Fibroblast of skin of right quadriceps (primary cell): Measurements from ENCODE around the gene DCTN3.

Experiments used
- DNase-seq: peaks from one replicate; pipeline ENCODE4 v3.0.0-alpha.2; 2013

The DCTN3 gene

DNA sequence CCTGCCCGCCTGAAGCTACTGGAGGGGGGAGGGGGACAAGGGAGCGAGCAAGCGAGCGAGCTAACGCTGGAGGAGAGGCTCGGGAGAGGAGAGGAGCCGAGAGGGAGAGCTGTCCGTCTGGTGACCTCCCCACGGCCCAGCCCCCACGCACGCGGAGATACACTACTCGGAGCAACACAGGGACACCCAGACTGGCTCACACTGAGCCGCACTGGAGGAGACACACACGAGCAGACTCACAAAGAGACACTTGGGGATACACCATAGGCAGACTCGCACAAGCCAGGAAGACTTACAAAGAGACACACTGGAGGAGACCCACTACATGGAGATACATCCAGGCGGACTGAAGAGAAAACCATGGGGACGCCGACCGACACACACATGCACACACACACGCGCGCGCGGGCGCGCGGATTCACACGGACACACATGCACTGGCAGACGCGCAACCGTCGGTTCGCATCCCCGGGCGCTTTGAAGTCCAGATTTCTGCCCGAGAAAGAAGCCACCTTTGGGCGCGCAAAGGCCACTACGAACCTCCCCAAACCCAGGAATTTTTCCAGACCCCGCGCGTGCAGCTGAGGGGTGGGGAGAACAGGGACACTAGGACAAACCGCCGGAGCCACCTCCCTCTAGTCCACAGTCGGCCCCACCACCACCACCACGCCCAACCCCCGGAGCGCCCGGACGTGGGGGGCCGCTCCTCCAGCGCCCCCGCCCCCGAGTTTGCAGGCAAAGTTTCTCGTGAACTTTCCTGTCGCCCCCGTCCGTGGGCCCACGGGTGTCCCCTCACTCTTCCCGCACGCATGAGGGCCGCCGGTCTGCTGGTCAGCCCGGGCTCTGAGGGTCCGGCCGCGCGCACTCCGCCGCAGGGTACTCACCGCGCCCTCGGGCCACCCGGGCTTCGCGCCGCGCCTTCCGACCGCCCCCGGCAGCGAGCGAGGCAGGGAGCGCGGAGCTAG, 31.3 kb downstream of the DCTN3 start:
- DNase-seq, result no peak

DNA sequence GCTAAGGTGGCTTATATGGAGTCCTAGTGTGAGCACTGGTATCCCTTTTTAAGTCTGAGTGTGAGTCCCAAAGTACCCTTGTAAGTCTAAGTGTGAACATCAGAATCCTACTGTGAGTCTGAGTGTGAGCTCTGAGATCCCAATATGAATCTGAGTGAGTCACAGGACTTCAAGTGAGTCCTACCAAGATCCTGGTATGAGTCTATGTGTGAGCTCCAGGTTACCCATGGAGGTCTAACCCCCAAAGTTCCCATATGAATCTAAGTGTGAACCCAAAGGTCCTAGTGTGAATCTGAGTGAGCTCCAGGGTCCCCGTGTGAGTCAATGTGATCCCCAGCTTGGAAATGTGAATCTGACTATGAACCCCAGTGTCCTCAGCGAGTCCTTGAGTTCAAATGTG, 33.0 kb downstream of the DCTN3 start:
- DNase-seq, result no peak

DNA sequence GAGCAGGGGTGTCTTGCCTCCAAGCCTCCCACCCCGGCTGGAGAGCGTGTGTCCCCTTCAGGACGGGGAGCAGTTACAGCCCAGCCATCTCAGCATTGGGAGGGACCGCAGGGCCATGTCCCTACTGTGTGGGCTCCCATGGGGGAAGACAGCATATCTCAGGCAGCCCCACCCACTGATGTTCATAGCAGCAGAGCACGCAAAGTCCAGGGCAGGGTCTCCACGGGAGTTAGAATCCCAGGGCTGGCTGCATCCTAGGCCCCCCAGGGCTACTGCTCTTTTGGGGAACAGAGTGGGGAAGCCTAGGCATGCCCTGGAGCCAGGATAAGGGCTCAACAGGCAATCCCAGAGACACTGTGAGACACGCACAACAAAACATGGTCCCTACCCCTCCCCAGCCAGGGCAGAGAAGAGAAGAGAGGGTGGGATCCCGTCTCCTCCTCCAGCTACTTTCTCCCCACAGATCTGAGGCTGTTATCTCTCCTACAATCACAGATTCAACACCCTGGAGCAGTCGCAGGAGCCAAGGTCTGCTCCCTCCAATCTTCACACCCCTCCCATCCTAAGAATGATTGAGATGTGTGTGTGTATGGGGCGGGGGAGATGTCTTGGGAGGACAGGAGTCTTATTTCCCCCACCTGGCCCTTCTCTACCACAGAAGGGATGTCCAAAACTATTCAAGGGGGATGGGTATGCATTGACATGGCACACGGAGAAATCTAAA, 34.2 kb downstream of the DCTN3 start:
- no peak for DNase-seq

- DNase-seq, result no peak
These were observed 35.3 kb downstream of the DCTN3 start for GRCh38 chr9:34584970-34585369.

GRCh38 chr9:34582787-34583186, 37.5 kb downstream of the DCTN3 start:
- no peak for DNase-seq

GRCh38 chr9:34581318-34581717, 39.0 kb downstream of the DCTN3 start:
- DNase-seq, result no peak

- no peak for DNase-seq
These were observed 39.9 kb downstream of the DCTN3 start for GRCh38 chr9:34580358-34580757.

DNA sequence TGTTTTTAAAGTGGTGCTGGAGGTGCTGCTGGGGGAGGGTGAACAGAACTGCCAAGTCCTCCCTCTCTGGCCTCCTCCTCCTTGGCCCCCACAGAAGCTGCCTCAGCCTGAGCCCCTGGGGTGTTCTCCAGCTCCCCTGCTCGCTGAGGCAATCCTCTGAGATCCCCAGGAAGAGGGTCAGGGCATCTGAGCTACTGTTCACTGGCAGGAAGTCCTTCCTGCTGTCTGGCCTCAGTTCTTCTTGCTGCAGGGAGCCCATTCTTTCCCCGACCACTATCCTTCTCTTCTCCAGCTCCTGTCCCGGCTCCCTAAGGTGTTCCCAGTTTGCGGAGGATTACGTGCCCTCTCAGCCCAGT, 40.5 kb downstream of the DCTN3 start:
- DNase-seq, result no peak

- no peak for DNase-seq
These were observed 41.0 kb downstream of the DCTN3 start for GRCh38 chr9:34579104-34579807.

GRCh38 chr9:34578241-34579103, 41.8 kb downstream of the DCTN3 start:
- peak; percentile 77 for DNase-seq

GRCh38 chr9:34577400-34578240, 42.7 kb downstream of the DCTN3 start:
- peak; percentile 45 for DNase-seq

- DNase-seq, result no peak
These were observed 43.5 kb downstream of the DCTN3 start for GRCh38 chr9:34576597-34577399.

DNA sequence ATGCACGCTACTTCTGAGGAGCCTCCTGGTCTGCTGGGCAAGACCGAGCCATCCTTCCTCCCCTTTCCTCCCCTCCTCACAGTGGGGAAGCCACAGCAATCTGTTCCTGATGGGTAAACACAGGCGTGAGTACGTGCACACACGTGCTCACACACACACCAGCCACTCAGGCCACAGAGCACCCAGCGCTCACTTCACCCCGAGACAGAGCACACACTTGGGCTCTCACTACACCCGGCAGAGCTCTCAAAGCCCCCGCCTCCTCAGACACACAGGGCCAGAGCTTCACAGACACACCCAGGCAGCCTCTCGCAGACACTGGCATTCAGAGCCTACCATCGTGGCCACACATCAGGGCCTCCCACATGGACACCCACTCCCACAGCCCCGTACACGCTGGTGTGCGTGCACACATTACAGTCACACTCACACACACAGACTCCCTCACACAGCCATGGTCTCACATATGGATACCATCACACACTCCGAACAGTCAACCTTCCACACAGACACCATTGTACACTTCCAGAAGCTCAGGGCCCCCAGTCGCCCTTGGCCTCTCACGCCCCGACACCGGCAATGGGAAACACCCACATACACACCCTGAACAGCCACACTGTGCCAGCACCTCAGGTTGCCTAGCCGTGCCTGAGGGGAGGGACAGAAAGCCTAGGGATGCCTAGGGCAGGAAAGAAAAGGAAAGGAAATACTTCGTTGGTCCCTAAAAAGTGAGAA, 44.3 kb downstream of the DCTN3 start:
- DNase-seq, result no peak

DNA sequence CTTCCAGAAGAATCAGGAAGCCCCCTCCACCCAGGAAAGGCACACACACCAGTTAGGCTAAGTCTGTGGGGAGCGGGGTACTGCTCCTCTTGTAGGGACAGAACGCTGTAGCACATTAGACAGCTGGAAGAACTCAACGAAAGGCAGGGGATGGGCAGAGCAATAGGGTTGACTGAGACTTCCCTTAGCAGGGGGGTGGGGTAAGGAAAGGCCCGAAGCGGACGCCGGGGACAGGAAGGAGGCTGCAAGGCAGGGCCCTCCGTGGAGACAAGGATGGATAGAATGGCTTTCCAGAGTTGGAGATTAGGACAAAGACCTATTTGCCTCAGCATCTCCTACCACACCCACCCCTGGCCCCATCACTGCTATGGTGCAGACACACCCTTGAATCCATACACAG, 45.1 kb downstream of the DCTN3 start:
- no peak for DNase-seq

DNA sequence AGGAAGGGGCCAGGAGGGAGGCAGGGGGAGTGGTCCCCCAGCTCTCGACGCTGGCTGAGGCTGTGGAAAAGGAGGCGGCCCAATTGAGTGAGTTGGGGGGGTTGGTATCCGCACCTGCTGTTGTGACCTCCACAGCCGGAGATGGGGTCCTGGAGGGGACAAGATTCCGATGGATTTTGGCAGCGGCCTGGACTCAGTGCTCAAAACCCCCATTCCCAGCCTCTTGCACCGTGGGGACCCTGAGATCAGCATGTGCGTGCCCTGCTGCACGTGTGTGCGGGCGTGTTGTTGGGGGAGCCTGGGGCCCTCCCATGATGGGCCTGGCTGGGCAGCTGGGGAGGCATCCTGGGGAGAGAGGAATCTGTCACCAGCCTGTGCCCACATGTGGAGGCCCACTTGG, 45.7 kb downstream of the DCTN3 start:
- DNase-seq, result no peak

GRCh38 chr9:34573599-34574325, 46.5 kb downstream of the DCTN3 start:
- DNase-seq, result no peak

- DNase-seq, result no peak
These were observed 47.7 kb downstream of the DCTN3 start for GRCh38 chr9:34572628-34573027.

DNA sequence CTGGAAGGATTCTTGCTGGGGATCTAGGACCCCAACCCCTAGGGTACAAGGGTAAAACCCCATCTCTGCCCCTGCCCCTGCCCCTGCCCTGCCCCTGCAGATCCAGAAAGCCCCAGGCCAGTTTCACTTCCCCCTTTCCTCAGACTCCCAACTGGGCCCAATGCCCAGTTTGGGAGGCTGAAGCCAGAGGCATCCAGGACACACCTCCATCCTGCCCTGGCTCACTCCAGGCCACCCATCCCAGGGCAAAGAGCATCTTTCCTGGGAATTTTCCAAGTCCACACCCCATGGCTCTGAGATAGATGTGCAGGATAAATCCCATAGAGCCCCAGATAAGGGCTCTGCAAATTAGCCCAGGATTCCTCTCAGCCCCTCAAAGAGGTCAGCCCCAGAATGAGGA, 48.2 kb downstream of the DCTN3 start:
- no peak for DNase-seq

DNA sequence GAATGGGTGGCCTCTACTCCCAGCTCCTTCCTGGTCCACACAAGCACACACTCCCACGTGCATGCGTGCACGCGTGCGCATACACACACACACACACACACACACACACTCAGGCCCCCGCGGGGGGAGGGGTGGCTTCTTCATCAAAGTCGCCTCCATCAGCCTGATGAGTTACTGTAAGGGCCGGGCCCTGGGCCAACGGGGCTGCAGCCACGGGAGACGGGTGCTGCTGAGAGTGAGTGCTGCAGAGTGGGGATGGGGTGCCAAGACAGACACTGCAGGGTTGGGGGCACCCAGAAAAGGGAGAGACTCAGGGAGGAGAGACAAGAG, 48.8 kb downstream of the DCTN3 start:
- no peak for DNase-seq
